Hematopoietic multipotent progenitor cell treated with erythropoietin and hydrocortisone succinate and interleukin-3 and kit ligand, for 17 days (in vitro differentiated cells): Measurements from ENCODE around the gene HTR2B.
A peak's percentile ranks its signal among the peaks of the same experiment; 100 is the strongest.
"Not testable (repeated sequence)": the region's sequence is repeated elsewhere in the genome, so short reads cannot be mapped to it uniquely, and the experiment has no call there.

Source experiments
- DNase-seq: peaks from one replicate; pipeline ENCODE4 v3.0.0-alpha.2; 2015; ENCODE audit warnings: low spot score

Gene HTR2B

GRCh38 chr2:231133365-231134099, 8.7 kb upstream of the HTR2B start:
- DNase-seq, result no peak

- DNase-seq, result no peak
Measured at GRCh38 chr2:231132129-231132528, 7.3 kb upstream of the HTR2B start.

- no peak for DNase-seq
Measured at GRCh38 chr2:231130336-231131056, 5.7 kb upstream of the HTR2B start.

- no peak for DNase-seq
Measured at GRCh38 chr2:231129216-231129615, 4.4 kb upstream of the HTR2B start.

GRCh38 chr2:231128541-231128940, 3.7 kb upstream of the HTR2B start:
- no peak for DNase-seq

GRCh38 chr2:231127936-231128335, 3.1 kb upstream of the HTR2B start:
- DNase-seq, result no peak

DNA sequence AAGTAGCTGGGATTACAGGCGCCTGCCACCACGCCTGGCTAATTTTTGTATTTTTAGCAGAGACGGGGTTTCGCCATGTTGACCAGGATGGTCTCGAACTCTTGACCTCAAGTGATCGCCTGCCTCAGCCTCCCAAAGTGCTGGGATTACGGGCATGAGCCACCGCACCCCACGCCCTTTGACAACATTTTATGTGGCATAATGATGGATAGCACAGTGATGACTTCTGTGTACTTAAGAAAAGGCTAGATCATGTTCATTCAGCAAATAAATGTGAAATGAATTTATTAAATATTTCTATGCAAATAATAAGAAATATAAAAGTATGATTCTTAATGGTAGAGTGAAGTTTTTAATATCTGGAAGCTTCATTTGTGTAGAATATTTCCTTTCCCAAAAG, 2.6 kb upstream of the HTR2B start:
- DNase-seq, result no peak

DNA sequence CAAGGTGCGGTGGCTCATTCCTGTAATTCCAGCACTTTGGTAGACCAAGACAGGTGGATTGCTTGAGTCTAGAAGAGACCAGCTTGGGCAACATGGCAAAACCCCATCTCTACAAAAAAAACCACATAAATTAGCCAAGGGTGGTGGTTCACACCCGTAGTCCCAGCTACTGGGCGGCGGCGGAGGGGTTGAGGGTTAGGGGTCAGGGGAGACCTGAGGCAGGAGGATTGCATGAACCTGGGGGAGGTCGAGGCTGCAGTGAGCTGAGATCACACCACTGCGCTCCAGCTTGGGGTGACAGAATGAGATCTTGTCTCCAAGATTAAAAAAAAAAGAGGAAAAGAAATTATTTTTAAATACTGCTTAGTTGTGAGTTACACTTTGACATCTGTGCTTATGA, 1.3 kb upstream of the HTR2B start:
- no peak for DNase-seq

DNA sequence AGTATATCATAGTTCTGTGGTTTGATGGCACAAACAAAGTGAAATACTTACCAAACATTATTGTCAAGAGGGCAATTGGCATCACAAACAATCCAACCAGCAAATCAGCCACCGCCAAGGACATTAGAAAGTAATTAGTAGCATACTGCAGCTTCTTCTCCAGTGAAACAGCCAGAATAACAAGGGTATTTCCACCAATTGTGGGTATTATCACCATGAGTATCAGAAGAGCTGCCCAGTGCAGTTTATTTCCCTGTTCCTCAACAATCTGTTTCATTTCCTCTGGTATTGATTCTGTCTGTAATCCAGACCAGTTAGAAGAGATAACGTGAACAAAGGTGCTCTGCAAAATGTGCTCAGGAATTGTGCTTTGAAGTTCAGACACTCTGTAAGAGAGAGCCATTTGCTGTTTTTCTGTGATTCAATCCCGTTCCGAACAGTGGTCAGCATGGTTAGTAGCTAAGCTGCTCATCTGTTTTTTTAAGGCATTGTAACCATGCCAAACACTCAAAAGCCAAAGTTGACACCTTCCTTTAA, 1.4 kb downstream of the HTR2B start:
- no peak for DNase-seq

GRCh38 chr2:231118614-231118942, 6.3 kb downstream of the HTR2B start:
- no peak for DNase-seq

DNA sequence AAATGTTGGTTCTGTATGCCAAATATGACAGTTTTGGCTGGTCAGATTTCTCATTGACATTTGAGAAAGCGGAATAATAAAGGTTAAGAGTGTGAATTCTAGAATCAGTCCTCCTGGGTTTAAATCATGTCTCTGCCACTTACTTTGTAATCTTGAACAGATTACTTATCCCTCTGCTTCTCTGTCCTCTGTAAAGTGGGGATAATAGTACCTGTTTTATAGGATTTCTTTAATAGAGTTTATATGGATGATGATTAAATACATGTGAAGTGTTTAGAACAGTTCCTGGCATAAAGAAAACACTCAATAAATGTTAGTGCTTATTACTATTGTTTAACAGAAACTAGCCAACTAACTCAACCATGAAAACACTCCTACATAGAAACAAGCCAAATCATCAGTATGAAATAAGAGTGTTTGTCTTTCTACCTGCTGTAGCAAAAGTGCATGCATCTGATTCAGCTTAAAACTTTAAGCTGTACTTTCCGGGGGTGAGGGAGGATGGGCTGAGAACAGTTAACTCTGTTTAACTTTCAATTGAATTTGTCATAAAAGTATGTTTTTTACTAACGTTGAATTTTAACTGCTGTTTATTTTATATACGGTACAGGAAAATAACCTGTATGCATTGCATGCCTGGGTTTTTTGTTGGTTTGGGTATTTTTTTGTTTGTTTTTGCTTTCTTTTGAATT, 6.8 kb downstream of the HTR2B start:
- DNase-seq, result no peak

DNA sequence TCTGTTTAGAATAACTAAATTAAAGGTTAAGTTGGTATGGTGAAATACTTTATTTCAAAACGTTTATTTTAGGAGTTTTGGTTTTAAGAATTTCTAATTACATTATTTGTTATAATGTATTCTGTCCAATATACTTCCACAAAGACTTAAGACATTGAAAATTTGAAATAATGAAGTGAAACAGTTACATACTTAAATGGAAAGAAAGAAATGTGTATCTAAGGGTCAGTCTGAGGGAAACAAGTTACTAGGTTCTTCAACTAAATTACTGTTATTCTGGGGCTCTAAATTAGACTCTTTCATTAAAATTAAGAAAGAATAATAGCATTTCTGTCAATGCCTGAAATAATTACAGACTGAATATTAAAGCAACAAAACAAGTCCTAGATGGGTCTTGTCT, 7.7 kb downstream of the HTR2B start:
- DNase-seq, result no peak

DNA sequence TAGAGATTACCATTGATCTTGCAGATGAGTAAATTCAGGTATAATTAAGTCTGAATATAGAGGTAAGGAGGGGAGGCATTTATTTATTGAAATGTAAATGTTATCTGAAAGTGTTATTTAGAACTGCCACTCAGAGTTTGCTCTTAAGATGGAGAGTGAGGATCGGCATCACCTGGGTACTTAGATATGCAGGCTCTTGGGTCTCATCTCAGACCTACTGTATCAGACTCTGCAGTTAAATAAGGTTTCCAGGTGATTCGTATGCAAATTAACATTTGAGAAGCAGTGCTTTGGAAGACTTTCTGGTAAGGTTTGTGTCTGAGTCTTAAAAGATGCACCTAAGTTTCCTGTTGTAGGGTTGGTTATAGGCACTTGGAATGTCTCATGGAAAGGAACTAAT, 9.2 kb downstream of the HTR2B start:
- no peak for DNase-seq

- no peak for DNase-seq
Measured at GRCh38 chr2:231113489-231113888, 11.4 kb downstream of the HTR2B start.

DNA sequence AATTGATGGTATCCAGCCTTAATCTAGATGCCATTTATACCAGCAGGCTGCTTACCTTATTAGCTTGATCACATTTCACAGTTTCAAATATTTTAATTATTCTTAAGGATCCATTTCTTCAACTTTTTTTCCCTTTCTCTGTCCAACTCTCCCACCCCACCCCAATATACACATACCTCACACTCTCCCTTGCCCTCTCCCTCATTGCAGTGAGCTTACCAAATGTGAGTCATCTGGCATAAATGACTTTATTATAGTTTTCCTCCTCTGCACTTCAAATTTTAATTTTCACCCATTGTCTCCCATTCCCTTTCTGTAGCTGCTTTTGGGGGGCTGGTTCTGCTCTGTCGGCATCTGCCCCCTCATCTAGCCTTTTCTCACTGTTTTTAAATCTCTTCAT, 12.9 kb downstream of the HTR2B start:
- DNase-seq, result no peak

DNA sequence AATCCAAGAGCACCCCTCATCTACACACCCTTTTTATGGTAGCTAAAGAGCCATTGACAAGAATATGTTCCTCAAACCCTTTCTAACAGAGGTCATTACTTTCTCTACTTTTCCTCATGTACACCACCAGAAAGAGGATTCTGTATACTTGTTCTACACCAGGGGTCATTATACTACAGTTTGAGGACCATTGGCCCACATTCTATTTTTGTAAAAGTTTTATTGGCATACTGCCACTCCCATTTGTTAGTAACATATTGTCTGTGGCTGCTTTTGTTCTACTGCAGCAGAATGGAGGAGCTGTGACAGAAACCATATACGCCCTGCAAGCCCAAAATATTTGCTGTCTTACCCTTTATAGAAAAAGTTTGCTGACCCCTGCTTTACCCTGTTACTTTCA, 14.3 kb downstream of the HTR2B start:
- DNase-seq, result no peak

- peak; percentile 67 for DNase-seq
Measured at GRCh38 chr2:231104115-231104713, 20.6 kb downstream of the HTR2B start.

- no peak for DNase-seq
Measured at GRCh38 chr2:231102772-231103171, 22.1 kb downstream of the HTR2B start.

GRCh38 chr2:231100990-231101389, 23.9 kb downstream of the HTR2B start:
- DNase-seq, result no peak

DNA sequence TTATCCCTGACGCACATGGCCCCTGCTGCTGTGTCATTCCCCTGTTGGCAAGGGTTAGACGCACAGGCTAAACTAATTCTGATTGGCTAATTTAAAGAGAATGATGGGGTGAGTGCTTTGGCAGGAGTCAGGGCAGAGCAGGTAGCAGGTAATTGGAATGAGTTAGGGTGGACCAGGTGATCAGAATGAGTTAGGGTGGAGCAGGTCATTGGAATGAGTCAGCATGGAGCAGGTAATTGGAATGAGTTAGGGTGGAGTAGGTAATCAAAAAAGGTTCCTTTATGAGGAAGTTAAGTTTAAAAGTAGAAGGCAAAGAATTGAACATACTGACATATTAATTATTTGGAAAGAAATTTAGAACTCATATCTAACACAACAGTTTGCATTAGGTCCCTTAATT, 24.5 kb downstream of the HTR2B start:
- DNase-seq, result not testable (repeated sequence)

GRCh38 chr2:231099918-231100317, 24.9 kb downstream of the HTR2B start:
- no peak for DNase-seq

GRCh38 chr2:231094736-231095346, 30.0 kb downstream of the HTR2B start:
- no peak for DNase-seq
